Motor neuron (in vitro differentiated cells): ENCODE measurements around the gene PRSS12. TPM values are rescaled to one million over a fixed set of nuclear protein-coding genes. Genes with fewer than 3 reads are reported as not detected.

Experiments
- ATAC-seq, 8 experiments: fragments of 200-7000 bp; cut with Tn5 transposase; replicated peaks in 6 of 8; 2 replicates each; pipeline ENCODE4 v1.8.0; 2021; ENCODE audit warnings: mild to moderate bottlenecking in 8 of 8, moderate library complexity in 8 of 8
- H3K27ac ChIP-seq, 2 donors: fragments of 250-450 bp; sonication (Bioruptor Pico); 2 replicates each; pipeline ENCODE4 v1.9.0; 2021; ENCODE audit warnings: antibody characterized with exemption in 2 of 2, mild to moderate bottlenecking in 2 of 2, moderate library complexity in 1 of 2
- H3K4me1 ChIP-seq, 2 donors: fragments of 250-450 bp; sonication (Bioruptor Pico); replicated peaks in 1 of 2; 2 replicates each; pipeline ENCODE4 v1.6.1; 2021; ENCODE audit warnings: antibody characterized with exemption in 2 of 2, mild to moderate bottlenecking in 2 of 2, moderate library complexity in 1 of 2
- H3K4me3 ChIP-seq, 5 donors: fragments of 250-450 bp; sonication (Bioruptor Pico); 2 replicates each; pipeline ENCODE4 v1.9.0; 2021; ENCODE audit warnings: antibody characterized with exemption in 5 of 5, mild to moderate bottlenecking in 5 of 5, moderate library complexity in 4 of 5
- WGBS, 10 experiments: fragments of 450-650 bp; shearing (Covaris generic); methylation state at CpG; one replicate each; pipeline ENCODE4 v1.0.0; 2022; 5-methylcytosine and 5-hydroxymethylcytosine counted together
- in situ Hi-C, 9 experiments: fragments of 400-800 bp; cut with MboI; loops; one replicate each; pipeline ENCODE4 v1.15.0; 2021; ENCODE audit warnings: low sequenced_read_pairs in 9 of 9, low pct_unique_long_range_greater_than_20kb in 2 of 9; ENCODE audit not compliant: unreplicated experiment in 9 of 9
- total RNA-seq, 8 experiments: library from RNA; unstranded; fragments of 300-600 nt; gene quantifications; 2 replicates each; pipeline versions ENCODE4 v1.2.3 to v1.2.4, GENCODE V29; 2022

The PRSS12 gene
- total RNA-seq, 8 experiments from 2014 or later = 1.9 to 1,684 (median 6.1) TPM

DNA sequence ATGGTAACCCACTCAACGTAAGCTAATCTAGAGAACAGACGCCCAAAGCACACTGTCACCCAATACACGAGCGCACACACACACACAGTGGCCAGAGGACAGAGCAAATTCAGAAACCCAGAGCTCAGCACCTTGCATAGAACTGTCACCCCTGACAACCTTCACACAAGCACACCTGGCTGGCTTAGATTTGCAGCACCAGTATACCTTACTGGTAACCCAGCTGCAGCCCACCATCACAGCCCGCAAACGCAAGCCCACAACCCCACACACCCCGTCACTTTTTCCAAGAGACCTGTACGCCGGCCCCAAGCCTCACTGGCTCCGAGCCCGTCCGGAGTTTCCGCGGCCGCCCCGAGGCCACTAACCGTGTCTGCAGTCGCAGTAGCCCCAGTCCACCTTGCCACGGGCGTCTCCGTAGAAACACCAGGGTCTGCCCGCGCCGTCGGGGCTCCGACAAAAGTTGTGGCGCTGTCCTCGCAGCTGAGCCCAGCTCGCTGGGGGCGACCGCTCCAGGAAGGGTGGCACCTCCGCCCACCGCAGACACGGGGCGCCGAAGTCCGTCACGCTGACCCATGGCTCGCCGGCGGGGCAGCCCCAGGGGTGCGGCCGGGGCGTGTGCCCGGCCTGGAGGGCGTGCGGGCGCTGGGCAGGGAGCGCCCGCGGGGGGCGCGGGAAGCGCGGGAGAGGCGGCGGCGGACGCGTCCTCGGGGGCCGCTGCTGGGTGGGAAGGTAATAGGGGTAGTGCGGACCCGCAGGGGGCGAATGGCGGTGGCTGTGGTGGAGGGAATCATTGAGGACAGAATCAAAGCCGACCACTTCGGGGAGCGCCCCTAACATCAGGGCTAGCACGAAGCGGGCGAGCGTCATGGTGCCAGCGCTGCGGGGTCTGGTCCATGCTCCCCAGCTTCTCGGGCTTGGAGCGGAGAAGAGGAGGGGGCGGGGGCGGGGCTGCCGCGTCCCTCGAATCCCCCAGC is 664 bp downstream of the PRSS12 start:
- H3K4me3 ChIP-seq = peak overlapping the region; percentile 44 to 55 (median 48)
- ATAC-seq = peak; percentile 19 to 71 (median 59)
- in situ Hi-C loops = no loop called here
- no peak overlapping the region for H3K27ac ChIP-seq
- 3 to 83% (median 32%) methylated on average over 2 to 15 of the region's 82 CpGs; no CpG with 5 or more reads in 1 of the 10 experiments for WGBS, 10 experiments
- H3K4me1 ChIP-seq = no peaks in the 10 kb centered on the region

DNA sequence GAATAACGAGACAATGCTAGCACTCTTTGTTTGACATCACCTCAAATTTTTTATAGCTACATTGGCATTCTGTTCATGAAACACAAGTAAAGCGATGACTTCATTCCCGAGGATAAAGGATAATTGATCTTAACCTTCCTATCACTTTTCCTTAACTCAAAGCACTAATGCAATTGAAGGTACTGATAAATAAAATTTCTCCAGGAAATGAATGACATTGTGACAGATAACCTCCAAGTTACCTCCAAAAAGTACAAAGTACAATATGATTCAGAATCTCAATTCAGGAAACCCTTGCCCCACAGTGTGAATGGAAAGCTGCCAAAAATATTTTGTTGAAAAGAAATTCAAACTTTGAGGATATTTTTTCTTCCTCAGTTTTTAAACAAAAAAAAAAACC is 1.8 kb downstream of the PRSS12 start:
- Histone ChIP-seq H3K27ac (no peak overlapping the region), H3K4me3 (no peak overlapping the region), H3K4me1 (no peaks in the 10 kb centered on the region)
- 30 to 100% (median 94%) methylated on average over 1 to 3 of the region's 3 CpGs for WGBS, 10 experiments
- in situ Hi-C loops = no loop called here
- no peak for ATAC-seq

DNA sequence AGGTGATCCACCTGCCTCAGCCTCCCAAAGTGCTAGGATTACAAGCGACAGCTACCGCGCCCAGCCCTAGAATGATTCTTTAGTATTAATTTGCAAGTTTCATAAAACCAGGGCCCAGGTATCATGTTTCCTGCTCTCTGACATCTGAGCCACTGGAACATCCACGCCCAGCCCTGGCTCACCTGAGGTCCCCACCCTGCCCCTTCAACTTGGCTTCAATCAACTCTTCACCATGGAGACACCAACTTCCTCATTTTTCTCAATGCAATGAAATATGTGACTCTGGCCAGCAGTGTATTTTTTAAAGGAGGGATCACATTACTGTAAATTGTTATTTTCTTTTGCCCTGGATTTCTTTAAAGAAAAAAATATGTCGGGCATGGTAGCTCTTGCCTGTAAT is 3.9 kb downstream of the PRSS12 start:
- 67 to 100% (median 100%) methylated on average over 1 to 4 of the region's 5 CpGs; no CpG with 5 or more reads in 2 of the 10 experiments for WGBS, 10 experiments
- Histone ChIP-seq H3K4me3 (no peak overlapping the region), H3K27ac (no peak overlapping the region), H3K4me1 (peaks cover 0 to 7% of the 10 kb centered on the region in 2 donors)
- ATAC-seq = no peak
- in situ Hi-C loops = no loop called here

DNA sequence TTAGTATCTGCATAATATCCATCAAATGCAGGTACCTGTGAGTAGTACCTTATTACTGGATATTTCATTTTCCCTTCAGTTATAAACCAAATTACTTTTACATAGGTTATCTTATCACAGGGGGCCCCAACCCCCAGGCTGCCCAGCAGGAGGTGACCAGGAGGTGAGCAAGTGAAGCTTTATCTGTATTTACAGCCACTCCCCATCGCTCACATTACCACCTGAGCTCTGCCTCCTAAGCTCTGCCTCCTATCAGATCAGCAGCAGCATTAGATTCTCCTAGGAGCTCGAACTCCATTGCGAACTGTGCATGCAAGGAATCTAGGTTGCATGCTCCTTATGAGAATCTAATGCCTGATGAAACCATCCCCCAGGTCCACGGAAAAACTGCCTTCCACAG is 6.3 kb downstream of the PRSS12 start:
- in situ Hi-C loops = no loop called here
- ATAC-seq = no peak
- no peak overlapping the region for H3K27ac ChIP-seq
- peaks cover 0 to 7% of the 10 kb centered on the region in 2 donors for H3K4me1 ChIP-seq
- H3K4me3 ChIP-seq = no peak overlapping the region
- WGBS, 10 experiments = 83 to 100% (median 100%) methylated on average over 1 to 2 of the region's 4 CpGs; no CpG with 5 or more reads in 5 of the 10 experiments

DNA sequence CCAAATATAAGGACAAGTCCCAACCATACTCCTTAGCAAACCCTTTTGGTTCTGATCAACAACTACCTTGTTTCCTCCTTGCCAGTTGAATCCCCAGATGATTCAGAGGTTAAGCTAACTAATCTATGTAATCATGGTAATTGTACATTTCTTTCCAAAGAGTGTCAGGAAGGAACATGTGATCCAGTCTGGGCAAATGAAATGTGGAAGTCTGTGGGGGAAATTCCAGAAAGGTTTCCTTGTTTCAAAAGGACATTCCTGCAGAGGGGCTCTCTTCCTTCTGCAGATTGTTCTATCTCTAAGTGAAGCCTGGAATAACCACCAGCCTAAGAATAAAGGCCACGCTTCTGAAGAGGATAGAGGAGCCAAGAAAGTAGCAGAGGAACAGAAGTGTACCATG is 7.0 kb downstream of the PRSS12 start:
- H3K4me1 ChIP-seq = peaks cover 0 to 7% of the 10 kb centered on the region in 2 donors
- in situ Hi-C loops = no loop called here
- 0 to 100% (median 100%) methylated on average over 1 of the region's 1 CpG; no CpG with 5 or more reads in 5 of the 10 experiments for WGBS, 10 experiments
- ATAC-seq = peak in 3 of 8 experiments; percentile 36 to 70 (median 56)
- no peak overlapping the region for H3K4me3 ChIP-seq
- no peak overlapping the region for H3K27ac ChIP-seq

DNA sequence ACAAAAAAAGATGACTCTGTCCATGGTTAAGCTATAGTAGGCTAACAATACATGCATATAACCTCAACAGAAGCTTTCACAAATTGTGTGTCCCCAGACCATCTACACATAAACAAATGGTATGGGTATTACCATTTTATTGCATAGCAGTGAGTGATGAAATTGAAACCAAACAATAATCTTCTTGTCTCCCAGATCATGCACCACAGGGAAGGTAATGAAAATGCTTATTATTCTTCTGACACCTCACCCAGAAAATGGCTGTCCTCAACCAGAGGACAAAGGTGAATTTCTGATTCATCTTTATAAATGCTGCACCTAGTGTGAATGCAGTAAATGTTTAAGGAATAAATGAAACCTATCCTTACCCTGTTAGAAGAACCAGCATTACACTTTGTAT is 8.0 kb downstream of the PRSS12 start:
- Histone ChIP-seq H3K4me3 (no peak overlapping the region), H3K4me1 (peaks cover 0 to 17% of the 10 kb centered on the region in 2 donors), H3K27ac (no peak overlapping the region)
- in situ Hi-C loops = no loop called here
- peak in 2 of 8 experiments; percentile 16 to 76 for ATAC-seq

DNA sequence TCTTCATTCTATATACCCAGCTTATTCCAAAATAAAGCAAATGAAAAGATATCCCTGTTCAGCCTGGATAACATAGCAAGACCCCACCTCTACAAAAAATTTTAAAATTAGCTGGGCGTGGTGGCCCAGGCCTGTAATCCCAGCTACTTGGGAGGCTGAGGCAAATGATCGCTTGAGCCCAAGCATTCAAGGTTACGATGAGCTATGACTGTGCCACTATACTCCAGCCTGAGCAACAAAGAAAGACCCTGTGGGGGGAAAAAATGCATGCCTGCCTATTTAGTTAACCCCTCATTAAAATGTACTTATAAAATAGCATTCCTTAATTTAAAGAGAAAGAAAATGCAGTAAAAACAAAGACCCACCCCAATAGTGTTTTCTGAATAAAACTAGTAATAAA is 9.3 kb downstream of the PRSS12 start:
- Histone ChIP-seq H3K4me1 (peaks cover 0 to 27% of the 10 kb centered on the region in 2 donors), H3K27ac (no peak overlapping the region), H3K4me3 (no peak overlapping the region)
- in situ Hi-C loops = no loop called here
- ATAC-seq = no peak
- 42 to 100% (median 93%) methylated on average over 1 to 3 of the region's 3 CpGs; no CpG with 5 or more reads in 2 of the 10 experiments for WGBS, 10 experiments

DNA sequence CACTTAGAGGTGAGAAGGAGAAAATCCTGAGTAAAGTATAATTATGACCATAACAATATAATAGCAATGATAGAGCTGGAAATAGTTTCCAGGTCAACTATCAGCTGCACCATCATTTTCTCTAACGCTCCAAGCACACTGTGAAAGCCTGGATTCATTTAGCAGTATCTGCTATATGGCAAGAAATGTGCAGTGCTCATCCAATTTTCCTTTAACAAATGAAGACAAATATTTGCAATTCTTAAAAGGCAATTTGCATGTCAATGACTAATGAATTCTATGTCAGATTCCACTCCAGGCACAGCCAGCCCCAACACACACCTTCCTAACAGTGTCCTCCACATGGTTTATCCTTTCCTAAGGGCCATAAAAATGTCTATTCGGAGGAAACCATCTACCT is 12.7 kb downstream of the PRSS12 start:
- H3K4me1 ChIP-seq = peaks cover 11 to 44% of the 10 kb centered on the region in 2 donors
- H3K4me3 ChIP-seq = no peak overlapping the region
- H3K27ac ChIP-seq = no peak overlapping the region
- WGBS, 10 experiments = 0 to 100% (median 43%) methylated on average over 1 to 2 of the region's 2 CpGs; no CpG with 5 or more reads in 1 of the 10 experiments
- in situ Hi-C loops = no loop called here
- peak in 7 of 8 experiments; percentile 42 to 84 (median 60) for ATAC-seq

DNA sequence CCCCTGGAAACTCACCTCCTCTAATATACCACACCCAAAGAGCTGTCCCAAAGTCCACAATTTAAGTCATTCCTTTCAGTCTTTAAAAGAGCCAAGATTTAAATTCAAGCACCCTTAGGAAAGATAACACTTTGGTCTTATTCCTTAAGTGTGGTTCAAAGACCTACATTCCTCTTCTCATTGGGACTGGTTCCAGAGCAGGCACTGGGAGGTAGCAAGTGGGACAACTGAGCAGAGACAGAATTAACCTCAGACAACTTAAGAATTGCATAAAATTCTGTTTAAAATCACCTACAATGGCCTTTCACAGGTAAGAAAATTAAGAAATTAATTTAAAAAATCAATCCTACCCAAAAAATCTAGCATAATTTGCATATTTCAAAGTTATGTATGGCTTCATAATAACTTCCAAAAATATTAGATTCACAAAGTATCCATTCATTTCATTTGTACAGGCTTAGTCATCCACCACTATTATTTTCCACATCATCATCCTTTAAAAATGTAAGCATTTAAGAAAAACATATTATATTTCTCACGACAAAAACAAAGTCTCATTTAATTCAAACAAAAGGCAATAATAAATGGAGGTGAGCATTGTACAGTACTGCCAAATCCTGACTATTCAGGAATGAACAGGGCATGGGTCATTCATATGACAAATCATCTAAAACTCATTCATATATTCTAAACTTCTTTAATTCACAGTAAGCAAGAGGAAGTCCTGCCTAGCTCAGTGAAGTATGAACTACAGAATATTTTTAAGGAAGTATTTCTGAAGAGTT is 13.6 kb downstream of the PRSS12 start:
- WGBS, 10 experiments = 0 to 91% (median 77%) methylated on average over 1 of the region's 1 CpG; no CpG with 5 or more reads in 2 of the 10 experiments
- H3K4me1 ChIP-seq = peaks cover 11 to 38% of the 10 kb centered on the region in 2 donors
- no peak overlapping the region for H3K4me3 ChIP-seq
- in situ Hi-C loops = no loop called here
- no peak overlapping the region for H3K27ac ChIP-seq
- ATAC-seq = peak in 3 of 8 experiments; percentile 11 to 39 (median 12)

DNA sequence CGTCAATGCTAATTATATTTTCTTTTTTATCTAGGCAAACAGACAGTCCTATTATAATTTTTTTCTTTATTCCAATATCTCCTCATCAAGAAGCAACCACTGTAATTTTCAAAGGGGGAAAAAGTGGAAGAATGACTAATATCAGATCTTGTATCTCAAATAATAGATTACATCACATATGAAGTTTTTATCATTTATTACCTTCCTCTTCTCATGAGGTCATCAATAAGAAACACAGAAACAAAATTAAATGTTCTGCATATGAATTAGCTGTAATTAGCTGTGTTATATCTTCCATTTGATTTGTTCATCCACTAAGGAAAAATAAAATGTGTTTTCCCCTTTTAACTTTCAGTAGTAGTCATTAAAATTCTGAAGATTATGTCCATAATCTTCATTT is 14.3 kb downstream of the PRSS12 start:
- no peak overlapping the region for H3K27ac ChIP-seq
- H3K4me3 ChIP-seq = no peak overlapping the region
- 29 to 100% (median 83%) methylated on average over 1 of the region's 1 CpG; no CpG with 5 or more reads in 2 of the 10 experiments for WGBS, 10 experiments
- in situ Hi-C loops = no loop called here
- peaks cover 11 to 38% of the 10 kb centered on the region in 2 donors for H3K4me1 ChIP-seq
- ATAC-seq = no peak

DNA sequence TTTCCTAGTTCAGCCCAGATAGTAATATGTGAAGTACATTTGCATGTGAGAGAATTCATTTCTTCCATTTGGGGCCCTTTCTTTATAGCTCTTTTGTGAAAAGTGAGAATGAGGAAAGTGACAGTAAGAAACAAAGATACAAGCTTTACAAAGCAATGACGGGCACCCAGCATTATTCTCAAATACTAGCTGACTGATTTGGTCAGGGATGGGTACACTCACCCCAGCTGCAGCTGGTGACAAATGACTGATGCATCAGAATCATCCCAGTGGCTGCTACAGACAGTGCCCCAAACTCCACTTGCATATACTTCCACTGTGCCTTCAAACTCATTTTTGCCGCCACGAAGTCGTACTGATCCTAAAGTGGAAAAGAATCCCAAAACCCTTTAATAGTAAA is 14.8 kb downstream of the PRSS12 start:
- Histone ChIP-seq H3K27ac (no peak overlapping the region), H3K4me1 (peaks cover 11 to 38% of the 10 kb centered on the region in 2 donors), H3K4me3 (no peak overlapping the region)
- in situ Hi-C loops = no loop called here
- WGBS, 10 experiments = 58 to 82% (median 71%) methylated on average over 2 to 4 of the region's 4 CpGs; no CpG with 5 or more reads in 4 of the 10 experiments
- peak in 6 of 8 experiments; percentile 11 to 90 (median 80) for ATAC-seq

DNA sequence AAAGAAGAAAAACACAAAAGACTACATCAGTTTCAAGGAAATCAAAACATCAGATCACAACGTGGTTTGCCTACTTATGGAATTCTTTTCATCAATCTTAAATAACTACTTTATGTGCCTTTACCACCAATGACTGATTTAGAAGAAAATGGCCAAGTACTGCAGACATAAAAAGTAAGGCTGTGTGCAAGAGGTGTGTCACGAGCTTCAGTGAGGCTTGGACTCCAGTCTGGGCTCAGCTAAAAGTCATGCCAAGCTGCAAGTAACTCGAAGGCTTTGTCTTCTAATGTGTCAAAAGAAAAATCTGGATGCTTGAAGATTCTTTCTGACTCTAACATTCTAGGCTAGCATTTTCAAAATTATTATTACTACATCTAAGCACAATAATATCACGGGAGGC is 17.0 kb downstream of the PRSS12 start:
- no peak overlapping the region for H3K4me3 ChIP-seq
- peaks cover 11 to 38% of the 10 kb centered on the region in 2 donors for H3K4me1 ChIP-seq
- H3K27ac ChIP-seq = no peak overlapping the region
- in situ Hi-C loops = no loop called here
- no peak for ATAC-seq
- 0 to 90% (median 83%) methylated on average over 1 to 4 of the region's 4 CpGs; no CpG with 5 or more reads in 1 of the 10 experiments for WGBS, 10 experiments

DNA sequence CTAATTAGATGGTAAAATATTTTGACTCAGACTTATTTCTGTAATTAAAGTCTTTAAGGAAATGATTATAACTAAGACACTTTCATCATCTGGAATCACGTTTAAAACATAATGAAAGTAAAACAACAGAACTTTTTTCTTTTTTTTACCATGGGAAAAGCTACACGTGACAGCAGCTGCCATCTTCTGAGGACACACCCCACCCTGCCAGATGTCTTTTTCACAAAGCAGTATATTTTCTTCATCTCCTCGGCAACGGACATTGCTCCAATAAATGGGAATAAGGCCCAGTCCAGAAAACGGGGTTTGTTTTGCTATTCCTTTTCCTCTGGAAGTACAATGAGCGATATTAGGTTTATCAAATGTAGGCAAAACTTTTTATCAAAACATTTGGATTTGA is 17.5 kb downstream of the PRSS12 start:
- Histone ChIP-seq H3K4me3 (no peak overlapping the region), H3K27ac (no peak overlapping the region), H3K4me1 (peaks cover 11 to 34% of the 10 kb centered on the region in 2 donors)
- 1 to 73% (median 56%) methylated on average over 1 to 6 of the region's 6 CpGs for WGBS, 10 experiments
- in situ Hi-C loops = no loop called here
- peak in 1 of 8 experiments; percentile 50 for ATAC-seq
